ENCODE data around the gene FBXO15.
A peak's percentile ranks its signal among the peaks of the same experiment; 100 is the strongest.

FBXO15 gene

DNA sequence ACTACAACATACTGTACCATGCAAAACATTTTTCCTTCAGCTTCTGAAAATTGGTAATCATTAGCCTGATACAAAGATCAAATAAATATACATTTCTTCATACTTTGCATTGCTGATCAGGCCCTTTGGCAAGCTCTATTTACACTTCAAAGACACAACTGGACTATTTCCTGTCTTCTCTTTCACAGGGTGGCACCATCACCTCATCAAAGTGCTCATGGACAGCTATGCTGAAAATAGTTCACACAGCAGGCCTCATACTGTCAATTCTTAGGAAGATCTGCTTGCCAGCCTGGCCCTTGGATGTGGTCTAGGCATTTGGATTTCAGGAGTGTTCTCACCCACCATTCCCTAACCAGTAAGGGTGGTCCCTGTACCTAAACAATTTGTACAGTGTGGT lies 33.9 kb downstream of the FBXO15 start:
- no peak for DNase-seq (ENCODE audit: low read depth in 2 of 2)

DNA sequence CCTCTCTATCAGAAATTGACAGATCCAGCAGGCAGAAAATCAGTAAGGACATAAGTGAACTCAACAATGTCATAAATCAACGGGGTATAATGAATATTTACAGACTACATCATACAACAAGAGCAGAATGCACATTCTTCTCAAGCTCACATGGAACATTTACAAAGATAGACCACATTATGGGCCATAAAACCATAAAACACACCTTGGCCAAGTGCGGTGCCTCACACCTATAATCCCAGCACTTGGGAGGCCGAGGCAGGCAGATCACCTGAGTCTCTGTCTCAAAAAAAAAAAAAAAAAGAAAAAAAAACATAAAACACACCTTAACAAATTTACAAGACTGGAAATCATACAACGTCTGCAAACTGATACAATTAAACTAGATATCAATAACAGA lies 36.7 kb downstream of the FBXO15 start:
- no peak for DNase-seq (ENCODE audit: low read depth in 2 of 2)

DNA sequence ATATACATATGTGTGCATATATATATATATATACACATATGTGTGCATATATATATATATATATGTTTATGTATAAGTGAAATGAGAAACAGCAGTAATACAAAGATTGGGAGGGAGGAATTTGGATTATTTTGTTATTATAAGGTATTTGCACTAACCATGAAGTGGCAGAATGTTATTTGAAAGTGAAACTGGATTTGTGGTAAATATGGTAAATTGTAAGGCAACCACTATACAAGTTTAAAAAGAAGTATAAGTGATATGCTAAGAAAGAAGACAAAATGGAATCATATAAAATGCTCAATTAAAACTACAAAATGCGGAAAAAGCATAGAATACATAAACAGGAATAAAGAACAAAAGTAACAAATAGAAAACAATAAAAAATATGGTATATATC lies 37.5 kb downstream of the FBXO15 start:
- DNase-seq (ENCODE audit: low read depth in 2 of 2): no peak

DNA sequence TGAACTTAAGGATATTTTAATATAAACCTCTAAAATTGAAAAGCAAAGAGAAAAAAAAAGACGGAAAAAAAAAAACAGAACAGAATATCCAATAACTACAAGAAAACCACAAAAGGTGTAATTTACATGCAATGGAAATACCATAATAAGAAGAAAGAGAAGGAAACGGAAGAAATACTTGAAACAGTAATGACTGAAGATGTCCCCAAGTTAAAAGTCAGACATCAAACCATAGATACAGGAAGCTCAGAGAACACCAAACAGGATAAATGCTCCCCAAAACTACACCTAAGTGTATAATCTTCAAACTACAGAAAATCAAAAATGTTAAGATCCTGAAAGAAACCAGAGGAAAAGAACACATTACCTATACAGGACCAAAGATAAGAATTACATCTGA lies 39.2 kb downstream of the FBXO15 start:
- no peak for DNase-seq (ENCODE audit: low read depth in 2 of 2)

DNA sequence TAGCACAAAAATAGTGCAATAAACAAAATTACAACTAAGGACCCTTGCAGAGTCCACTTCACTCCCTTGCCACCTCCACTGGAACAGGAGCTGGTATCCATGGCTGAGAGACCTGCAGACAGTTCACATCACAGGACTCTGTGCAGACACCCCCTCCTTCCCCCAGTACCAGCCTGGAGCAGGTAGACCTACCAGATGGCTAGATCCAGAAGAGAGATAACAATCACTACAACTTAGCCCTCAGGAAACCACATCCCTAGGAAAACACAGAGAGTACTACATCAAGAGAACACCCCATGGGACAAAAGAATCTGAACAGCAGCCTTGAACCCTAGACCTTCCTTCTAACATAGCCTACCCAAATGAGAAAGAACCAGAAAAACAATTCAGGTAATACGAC lies 49.8 kb downstream of the FBXO15 start:
- no peak for DNase-seq (ENCODE audit: low read depth in 2 of 2)

DNA sequence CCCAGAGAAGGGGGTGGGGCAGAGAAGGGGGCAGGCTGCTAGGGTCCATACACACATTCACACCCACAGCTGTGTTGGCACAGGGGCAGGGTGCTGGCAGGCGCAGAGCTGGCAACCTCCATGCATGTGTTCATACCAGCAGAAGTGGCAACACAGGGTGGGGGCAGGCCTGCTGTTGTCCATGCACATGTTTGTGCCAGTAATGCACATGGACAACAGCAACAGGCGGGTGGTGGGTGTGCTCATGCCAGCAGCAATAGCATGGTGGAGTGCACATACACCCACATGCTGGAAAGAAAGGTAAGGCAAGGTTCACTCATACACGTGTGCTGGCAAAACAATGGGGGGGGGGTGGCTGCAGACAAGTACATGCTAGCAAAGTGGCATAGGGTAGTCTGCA lies 54.7 kb downstream of the FBXO15 start:
- DNase-seq (ENCODE audit: low read depth in 2 of 2): no peak

DNA sequence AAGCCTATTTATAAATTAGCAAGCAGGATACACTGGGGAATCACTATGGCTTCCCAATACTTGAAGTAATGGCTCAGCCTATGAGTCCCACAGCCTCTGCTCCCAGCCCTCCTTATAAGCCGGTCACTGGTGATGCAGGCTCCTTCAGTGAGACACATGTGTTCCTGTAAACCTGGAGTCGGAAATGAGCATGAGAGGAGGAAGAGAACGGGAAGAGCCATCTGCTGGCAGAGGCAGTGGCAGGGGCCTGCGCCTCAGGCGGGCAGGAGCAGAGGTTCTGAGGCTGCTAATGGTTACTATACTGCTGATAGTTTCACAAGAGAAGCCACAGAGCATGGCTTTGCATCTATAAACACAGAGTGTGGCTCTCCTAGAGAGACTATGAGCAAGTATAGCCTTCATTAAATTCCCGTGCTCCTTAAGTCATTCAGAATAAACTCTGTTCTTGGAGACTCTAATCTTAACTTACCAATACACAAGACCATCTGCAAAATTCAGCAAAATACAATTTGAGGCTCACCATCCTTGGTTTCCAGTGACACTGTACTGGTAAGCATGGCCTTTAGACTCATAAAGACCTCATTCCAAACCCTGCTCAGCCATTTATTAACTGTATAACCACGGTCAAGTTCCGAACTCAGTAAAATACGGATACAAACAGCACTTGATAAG lies 63.3 kb downstream of the FBXO15 start:
- no peak for DNase-seq (ENCODE audit: low read depth in 2 of 2)

DNA sequence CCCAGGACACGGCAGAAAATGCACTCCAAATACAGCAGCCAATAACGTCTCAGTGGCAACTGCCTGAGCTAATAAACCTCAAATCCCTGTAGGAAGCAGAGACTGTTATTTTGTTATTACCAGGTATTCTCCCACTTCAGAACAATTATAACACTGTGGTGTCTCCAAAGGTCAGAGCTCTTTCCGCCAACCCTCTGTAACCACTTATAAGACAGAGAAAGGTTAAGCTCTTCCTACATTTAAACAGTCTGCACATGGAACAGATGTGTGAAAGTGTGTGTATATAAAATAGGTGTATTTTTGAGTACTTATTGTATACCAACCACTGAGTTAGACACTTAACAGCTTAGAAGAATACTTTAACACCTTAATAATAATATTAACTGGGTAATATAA lies 64.1 kb downstream of the FBXO15 start:
- DNase-seq (ENCODE audit: low read depth in 2 of 2): no peak

DNA sequence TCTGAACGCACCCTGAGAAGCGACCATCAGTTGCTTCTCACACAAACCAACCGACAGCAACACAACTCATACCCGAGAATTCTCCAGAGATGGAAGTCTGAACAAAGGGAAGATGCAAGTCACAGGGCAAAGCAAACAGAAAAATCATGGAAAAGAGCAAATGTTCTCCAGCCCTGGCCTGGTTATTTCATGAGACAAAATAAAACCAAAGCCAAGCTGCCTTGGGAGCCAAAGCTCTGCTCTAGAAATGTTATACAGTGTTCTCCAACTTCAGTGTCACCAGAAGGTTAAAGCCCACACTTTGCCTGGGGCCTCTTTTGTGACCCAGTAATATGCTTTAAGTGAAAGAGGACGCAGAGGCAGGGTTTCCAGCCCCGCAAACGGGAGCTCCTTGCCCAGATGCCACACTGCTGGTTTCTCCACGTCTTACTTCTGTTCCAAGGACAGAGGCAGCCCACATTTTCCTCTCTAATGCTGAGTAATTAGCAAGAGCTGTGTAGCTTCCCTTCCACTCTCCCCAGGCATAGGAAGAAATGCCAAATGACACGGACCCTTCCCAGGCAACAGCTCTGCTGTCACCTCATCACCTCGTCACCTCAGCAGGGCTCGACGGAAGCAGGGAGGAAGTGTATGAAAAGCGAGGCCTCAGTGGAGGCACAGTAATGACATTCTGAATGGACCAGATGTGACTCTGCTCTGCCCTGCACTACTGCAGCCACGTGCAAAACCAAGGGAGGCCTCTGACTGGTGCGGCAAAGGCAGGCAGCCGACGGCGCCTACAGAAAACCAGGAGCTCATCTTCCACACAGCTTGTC lies 64.7 kb downstream of the FBXO15 start:
- DNase-seq (ENCODE audit: low read depth in 2 of 2): no peak

DNA sequence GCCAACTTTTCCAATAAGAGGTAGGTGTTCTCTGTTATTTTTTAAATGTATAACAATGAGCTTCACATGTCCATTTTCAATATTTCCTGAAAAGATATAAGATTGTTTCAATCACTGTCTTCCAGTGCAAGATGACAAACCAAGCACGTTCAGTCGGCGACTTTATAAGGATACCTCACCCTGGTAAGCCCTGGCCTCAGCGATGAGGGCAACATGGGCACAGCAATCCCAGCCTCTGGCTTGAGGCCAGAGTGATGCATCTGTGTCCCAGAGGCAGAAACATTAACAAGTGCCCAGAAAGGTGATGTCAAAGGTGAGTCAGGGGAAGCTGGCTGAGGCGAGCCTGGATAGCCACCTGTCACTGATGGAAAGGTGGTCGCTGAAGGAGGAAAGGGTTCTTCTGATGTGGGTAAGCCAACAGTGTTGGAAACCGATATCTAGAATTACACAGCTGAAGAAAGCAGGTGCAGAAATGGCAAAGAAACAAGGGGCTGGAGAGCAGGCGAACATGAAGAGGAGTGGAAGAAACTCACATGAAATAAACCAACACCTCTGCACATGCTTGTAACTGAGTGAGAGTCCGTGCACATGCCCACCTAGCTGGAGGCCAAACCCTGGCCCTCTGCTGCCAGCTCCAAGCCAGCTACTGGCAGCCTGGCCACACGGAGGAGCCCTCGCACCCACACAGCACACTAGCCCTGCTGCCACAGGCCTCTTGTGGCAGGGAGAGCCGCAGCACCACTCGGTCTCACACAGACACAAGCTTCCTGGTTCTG lies 65.5 kb downstream of the FBXO15 start:
- DNase-seq (ENCODE audit: low read depth in 2 of 2): peak; percentile 59 to 63

DNA sequence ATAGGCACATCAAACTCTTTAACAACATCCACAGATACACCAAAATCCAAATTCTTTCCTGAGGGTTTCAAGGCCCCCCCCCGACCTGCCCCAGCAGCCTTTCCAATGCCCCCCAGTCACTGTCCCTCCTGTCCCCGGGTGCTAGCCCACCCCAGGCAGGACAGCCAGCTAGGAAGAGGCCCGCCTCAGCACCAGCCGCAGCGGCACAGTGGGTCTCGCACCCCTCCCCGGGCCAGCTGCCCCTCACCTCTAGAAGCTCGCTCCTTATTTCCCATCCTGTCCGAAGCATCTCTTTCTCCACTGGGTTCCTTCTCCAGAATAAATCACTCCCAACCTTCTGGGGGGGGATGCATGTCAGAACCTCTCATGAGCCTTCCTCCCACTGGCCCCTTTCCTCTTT lies 69.4 kb downstream of the FBXO15 start:
- DNase-seq (ENCODE audit: low read depth in 2 of 2): no peak

DNA sequence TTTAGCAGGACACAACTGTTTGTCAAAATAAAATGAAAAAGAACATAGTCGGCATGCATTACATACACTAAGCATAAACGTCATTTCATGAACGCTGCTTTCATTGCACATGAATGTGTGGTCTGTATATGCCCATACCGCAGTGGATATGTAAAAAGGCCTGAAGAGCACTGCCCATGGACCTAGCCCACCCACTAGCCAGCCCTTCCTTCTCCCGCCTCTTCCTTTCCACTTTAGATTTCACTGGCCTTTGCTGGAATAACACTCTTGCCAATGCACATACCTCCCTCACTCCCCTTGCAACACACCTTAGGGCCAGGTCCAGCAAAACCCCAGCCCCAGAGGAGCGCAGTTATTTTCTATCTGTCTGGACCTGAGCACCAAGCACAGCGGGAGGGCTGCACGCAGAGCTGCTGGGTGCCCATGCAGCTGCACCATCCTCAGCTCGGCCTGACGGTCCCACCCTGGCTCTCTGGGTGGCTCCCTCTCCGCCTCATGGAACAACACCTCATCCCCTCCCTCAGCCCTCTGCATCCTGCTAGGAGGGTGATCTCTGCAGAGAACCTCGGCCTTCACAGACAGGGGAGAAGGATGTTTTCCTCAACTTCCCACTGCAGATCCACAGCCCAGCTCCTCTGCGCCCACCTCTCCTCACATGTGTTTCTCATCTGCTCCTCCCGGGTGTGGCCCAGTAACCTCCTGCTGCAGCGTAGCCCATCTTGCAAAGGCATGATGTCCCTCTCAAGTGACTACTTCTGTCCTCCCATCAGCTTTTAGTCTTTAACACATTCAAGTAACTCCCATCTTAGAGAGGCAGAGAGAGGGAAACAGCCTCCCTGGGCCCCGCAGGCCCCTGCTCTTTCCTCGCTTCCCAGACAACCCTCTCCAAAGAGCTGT lies 72.7 kb downstream of the FBXO15 start:
- DNase-seq (ENCODE audit: low read depth in 2 of 2): no peak

DNA sequence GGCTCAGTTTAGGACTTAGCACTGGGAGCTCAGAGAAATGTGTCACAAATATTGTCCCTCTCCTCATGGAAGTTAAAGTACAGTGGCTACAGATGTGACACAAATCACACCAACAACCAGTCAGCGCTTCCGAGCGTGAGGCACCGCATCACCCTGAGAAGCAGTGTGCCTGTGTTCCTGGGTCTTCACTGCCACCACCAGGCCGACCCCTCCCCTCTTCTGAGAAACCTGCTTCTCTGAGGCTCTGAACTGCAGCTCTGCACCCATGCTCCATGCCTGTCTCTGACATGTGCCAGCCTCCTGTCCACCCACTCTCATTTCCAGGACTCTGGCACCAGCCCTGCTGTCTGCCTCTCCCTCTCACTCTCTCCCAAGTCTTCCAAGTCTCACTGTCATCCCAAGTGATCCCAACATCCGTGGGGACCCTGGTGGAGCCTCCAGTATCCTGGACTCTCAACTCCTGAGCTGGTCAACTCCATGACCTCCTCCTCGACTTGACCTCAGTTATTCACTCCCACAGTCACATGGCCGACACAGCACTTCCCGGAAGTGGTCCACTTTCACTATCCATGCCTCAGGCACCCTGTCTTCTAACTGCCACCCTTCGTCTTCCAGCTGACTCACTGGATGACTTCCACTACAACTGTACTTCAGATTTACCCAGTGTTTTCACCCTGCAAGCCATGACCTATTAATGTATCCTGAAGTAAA lies 73.5 kb downstream of the FBXO15 start:
- no peak for DNase-seq (ENCODE audit: low read depth in 2 of 2)

DNA sequence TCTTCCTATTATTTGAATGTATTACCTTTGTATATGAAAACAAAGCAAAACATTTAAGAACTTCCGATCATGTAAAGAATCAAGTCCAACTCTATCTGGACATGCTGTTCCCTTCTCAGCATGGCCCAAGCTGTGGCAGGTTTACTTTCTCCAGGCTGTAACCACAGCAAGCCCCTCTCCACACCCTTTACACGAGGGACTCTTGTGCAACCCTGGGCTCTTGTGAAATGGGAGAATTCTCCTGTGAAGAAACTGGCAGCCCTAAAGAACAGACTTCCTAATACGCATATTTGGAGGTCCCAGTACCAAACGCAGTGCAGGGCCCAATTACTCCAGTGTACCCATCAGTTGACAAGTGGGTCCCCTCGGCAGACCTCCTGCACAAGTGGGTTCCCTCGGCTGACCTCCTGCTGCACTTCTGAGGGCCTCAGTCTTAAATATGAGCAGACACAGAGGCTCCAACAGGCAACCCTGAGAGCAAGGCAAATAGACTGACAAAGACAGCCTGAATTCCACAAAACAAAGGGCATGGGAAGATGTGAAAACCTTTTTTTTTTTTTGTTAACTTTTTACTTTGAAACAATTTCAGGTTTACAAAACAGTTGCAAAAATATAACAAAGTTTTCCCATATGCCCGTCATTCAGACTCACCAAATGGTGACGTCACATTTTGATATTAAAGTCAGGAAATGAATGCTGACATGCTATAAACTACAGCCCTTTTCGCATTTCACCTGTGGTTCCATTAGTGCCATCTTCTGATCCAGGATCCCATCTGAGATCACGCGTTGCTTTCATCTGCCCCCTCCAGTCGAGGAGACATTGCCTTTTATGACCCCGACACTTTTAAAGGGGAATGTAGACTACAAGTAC lies 78.2 kb downstream of the FBXO15 start:
- no peak for DNase-seq (ENCODE audit: low read depth in 2 of 2)

DNA sequence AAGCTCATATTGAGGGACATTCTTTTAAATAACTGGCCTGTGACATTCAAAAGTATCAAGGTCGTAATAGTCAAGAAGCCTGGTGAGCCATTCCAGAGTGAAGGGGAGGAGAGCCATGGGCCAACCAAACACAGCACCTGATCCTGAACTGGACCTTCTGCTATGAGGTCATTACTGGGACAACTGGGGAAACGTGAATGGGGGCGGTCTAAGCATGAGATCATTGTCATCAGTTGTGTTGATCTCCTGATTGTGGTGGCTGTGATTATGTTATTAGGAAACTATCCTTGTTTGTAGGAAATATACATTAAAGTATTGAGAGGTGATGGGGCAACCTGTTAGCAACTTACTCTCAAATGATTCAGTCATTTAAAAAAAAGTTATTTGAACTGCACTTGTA lies 79.3 kb downstream of the FBXO15 start:
- no peak for DNase-seq (ENCODE audit: low read depth in 2 of 2)

DNA sequence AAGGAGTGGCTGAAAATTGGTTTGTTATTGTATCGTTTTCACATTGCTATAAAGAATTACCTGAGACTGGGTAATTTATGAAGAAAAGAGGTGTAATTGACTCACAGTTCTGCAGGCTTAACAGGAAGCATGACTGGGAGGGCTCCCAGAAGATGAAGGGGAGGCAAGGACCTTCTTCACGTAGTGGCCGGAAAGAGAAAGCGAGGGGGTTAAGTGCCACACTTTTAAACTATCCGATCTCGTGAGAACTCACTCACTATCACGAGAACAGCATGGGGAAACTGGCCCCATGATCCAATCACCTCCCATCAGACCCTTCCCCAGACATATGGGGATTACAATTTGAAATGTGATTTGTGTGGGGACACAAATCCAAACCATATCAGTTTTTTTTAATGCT lies 81.6 kb downstream of the FBXO15 start:
- peak in 1 of 2 donors; percentile 23 for DNase-seq (ENCODE audit: low read depth in 2 of 2)

DNA sequence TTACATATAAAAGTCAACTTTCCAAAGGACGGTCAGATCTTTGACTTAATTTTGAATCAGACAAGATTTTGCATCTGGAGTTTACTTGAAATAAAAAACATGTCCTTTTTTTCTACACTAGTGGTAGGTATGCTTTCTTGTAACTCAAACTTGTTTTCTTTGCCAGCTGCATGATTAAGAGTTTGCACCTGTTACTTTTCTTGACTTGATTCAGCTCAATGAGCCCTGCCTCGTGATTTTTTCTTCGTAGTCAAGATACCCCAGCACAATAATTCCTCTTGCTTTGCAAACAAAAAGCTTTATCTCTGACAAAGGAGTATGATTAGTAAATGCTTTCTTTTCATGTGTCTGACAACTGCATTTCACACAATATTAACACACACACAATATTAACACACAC lies 82.3 kb downstream of the FBXO15 start:
- DNase-seq (ENCODE audit: low read depth in 2 of 2): no peak

DNA sequence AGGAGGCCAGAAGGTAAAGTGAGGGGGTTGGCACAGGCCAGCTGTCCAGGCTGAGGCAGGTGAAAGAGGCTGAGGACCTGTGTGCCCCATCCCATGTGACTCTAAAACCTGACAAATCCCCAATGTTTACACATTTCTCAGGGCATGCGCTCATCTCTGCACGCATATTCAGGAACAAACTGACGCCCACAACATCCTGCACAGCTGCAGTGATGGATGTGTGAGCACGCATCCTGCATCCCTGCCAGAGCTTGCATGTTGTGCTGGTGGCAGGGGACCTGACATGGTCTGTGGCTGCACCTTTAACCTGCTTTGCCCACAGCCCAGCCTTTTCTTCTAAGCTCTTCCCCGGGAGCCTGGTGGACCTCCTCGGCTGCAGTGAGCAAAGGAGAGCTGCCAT lies 83.1 kb downstream of the FBXO15 start:
- DNase-seq (ENCODE audit: low read depth in 2 of 2): peak; percentile 13 to 60

DNA sequence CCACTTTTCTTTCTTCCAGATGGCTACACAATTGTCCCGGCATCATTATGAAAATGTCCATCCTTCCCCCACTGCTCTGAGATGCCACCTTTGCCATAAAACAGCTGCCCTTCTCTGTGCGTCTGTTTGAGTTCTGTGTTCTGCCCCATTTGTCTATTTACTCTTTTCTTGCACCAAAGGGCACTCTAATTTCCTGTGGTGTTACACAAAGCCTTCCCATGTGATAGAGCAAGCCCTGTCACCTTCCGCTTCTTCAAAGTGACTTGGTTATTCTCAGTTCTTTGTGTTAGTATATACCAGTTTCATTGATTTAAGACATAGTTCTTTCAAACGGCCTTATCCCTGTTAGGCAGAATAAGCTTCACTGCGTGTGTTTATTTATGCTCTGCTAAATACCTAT lies 84.1 kb downstream of the FBXO15 start:
- no peak for DNase-seq (ENCODE audit: low read depth in 2 of 2)

DNA sequence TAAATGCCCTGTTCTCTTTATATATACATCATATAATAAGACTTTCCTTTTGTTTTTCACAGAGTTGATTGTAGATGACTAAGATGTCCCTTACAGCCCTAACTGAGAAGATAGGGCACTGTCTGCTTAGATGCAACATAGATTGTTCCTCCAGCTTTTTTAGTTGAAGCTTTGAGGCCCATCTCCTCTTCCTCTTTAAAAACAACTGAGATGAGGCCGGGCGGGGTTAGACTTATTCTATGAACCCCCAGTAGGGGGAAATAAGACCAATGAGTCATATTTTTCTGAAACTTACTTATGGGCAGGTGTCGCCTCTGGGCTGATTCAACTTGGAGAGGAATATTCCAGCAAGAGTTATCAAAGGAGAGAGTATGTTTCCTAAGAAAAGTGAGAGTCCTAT lies 84.6 kb downstream of the FBXO15 start:
- DNase-seq (ENCODE audit: low read depth in 2 of 2): peak in 1 of 2 donors; percentile 40

All from stimulated activated CD4-positive, alpha-beta T cell treated with anti-CD3 and anti-CD28 coated beads, Interleukin-15, amount 100 ng/mL, for 48 hours (primary cell).